Ovary (tissue), 3 donors: ENCODE measurements around the gene PSMD13.

ENCODE experiments used
- CTCF ChIP-seq, 3 donors: fragments of 450-650 bp in 2 of 3; fragments of 200-600 bp in 1 of 3; IDR thresholded peaks; one replicate each; pipeline versions ENCODE4 v1.5.1 to v1.8.0; 2016 to 2022; ENCODE audit warnings: antibody characterized with exemption in 3 of 3, mild to moderate bottlenecking in 1 of 3
- POLR2A ChIP-seq: fragments of 450-650 bp; IDR thresholded peaks from one replicate; pipeline ENCODE4 v1.6.1; 2017; ENCODE audit warnings: antibody characterized with exemption, mild to moderate bottlenecking, moderate library complexity
- donor health status: DM: no; HTN: no; CAD: no.

- no peak for TF ChIP-seq CTCF (IDR thresholded peaks at IDR 0.05)
- no peak for TF ChIP-seq POLR2A
Measured at GRCh38 chr11:218815-219593, 17.8 kb upstream of the PSMD13 start.
